COLO668 (cell line): Measurements from ENCODE around the gene SALL1.

ENCODE experiments used
- DNase-seq: peaks from one replicate; lab custom pipeline; 2025; ENCODE audit not compliant: unreplicated experiment; lab: John Stamatoyannopoulos, UW

Gene SALL1

GRCh38 chr16:51157698-51158097, 6.6 kb upstream of the SALL1 start:
- no peak for DNase-seq

GRCh38 chr16:51156807-51157200, 5.7 kb upstream of the SALL1 start:
- DNase-seq, result no peak

GRCh38 chr16:51155820-51156806, 5.0 kb upstream of the SALL1 start:
- DNase-seq, result no peak

- peak; percentile 11 for DNase-seq
These were observed 4.1 kb upstream of the SALL1 start for GRCh38 chr16:51155199-51155607.

GRCh38 chr16:51154271-51155171, 3.5 kb upstream of the SALL1 start:
- no peak for DNase-seq

DNA sequence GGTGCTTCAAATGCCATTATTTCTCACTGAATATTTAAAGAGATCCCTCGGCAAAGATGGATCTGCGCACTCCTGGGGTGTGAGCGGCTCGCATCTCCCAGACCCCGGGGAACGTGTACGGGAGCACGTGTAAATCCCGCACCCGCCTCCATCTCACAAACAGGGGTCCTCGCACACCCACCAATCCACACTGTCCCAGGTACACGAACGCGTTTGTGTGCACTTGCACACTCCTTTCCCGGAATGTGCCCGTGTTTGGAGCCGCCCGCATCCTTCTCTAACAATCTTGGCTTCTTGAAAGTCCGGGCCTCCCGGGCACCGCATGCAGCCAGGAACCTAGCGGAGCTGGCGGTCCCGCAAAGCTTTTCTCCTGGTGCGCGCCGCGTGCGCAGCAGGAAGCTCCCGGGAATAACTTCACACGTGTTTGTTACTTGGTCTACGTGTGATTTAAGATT, 2.5 kb upstream of the SALL1 start:
- no peak for DNase-seq

GRCh38 chr16:51152691-51153576, 1.9 kb upstream of the SALL1 start:
- DNase-seq, result peak; percentile 65

- DNase-seq, result peak; percentile 86
These were observed 1.0 kb upstream of the SALL1 start for GRCh38 chr16:51151961-51152663.

DNA sequence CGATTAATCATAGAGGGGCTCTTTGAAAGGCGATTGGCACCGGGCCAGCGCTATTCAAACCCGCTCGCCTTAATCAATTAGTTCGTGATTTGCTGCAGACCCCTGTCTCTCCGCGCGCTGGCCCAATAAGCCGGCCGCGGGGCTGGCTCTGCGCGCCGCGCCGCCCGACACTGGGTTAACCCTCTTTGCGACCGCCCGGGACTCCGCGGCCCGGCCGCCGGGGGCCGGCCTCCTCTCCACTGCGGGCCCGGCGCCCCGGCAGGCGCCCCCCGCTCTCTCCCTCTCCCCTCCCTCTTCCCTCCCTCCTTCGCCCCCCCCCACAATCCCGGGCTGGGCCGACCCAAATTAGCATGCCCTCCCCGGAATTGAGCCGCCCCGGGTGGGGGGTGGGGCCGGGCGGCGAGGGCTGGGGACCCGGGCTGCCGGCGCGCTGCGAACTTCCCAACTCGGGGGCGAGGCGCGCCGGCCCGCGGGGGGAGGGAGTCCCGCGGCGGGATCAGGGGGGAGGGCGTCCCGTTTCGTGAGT, 428 bp upstream of the SALL1 start:
- DNase-seq, result peak; percentile 88

GRCh38 chr16:51150165-51150887, 744 bp downstream of the SALL1 start:
- peak; percentile 52 for DNase-seq

GRCh38 chr16:51149721-51150164, 1.3 kb downstream of the SALL1 start:
- DNase-seq, result no peak

- no peak for DNase-seq
These were observed 1.8 kb downstream of the SALL1 start for GRCh38 chr16:51149251-51149661.

DNA sequence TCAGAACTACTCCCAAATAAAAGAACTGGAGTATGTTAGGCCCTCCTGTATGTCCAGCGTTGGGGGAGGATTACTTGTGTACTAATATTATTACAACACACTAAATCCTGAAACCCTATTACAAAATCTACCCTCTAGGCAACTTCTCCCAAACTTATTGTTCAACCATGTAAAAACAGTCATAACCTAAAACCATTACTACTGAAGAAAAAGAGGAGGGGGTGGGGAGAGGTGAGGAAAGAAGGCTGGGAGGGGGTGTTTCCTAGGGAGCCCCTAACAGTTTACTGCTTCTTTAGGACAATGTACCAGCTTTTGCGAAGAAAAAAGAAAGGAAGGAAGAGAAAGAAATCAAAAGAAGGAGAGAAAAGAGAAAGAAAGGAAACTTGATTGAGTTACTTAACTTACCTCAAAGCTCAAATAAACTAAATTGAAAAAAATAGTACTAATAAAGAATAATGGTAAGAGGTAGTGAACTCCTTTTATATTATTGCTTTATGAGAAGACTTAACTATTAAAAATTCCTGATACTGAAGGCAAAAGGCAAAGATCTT, 2.3 kb downstream of the SALL1 start:
- DNase-seq, result no peak

DNA sequence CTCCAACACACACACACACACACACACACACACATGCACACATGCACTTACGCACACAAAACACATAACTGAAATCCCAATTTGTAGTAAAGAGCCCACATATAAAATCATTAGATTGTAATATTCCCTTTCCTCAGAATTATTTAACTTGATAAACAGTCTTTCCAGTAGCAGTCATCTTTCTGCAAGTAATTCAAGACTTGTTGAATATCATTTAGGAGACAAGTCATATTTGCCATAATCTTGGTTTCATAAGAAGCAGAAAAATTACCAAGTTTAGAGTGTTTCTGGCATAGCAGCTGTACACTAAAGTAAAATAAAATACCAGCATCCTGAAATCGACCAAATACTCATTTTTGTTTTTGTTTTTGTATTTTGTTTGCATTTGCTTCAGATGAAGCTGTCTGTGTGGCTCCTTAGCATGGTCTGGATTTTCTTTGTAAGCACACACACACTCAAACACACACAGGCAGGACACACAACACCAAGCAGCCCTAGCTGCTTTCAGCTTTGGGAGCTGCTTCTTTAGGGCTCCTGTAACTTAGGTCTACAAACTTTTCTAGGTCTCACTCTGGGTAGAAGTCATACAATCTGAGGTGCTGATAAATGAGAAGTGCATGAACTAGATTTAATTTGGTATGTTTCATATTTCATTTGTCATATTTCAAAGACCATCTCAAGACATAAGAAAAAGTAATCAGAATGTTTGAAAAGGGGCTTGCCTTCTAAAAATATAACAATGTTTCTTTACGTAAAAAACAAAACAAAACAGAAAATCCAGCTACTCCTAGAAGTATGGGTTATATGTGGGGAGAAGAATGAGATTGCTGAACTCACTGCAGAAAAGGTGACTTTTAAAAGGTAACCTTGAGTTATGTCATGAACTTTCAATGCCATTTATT, 3.0 kb downstream of the SALL1 start:
- no peak for DNase-seq

- DNase-seq, result no peak
These were observed 4.7 kb downstream of the SALL1 start for GRCh38 chr16:51146256-51146924.

DNA sequence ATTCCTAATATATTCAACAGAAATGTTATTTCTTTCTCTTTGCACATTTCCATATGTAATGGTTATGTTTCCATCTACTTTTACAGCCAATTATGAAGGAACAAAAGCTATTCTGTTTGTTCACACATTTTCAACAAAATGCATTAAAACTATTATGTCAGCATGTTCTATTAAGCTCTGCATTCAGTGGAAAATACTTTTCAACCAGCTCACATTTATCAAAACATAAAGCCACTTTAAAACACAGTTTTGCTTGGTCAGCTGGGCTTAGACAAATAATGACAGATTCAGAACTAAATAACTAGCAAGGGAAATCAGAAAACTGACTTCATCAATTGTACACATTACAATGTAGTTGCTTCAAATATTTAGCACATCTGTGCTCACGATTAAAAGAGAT, 6.9 kb downstream of the SALL1 start:
- no peak for DNase-seq
